ENCODE results near the gene EPHB2.

GRCh38 chr1:22673486-22674409 lies 36.9 kb upstream of the EPHB2 start:
- TF ChIP-seq CTCF (conservative IDR thresholded peaks at IDR 0.05; ENCODE audit: low read length) (peak; percentile 89), EZH2phosphoT487 (IDR thresholded peaks at IDR 0.05; ENCODE audit: borderline replicate concordance) (no peak)

Data from Loucy (cell line).